ENCODE results near the gene VOPP1.

GRCh38 chr7:55537458-55537990 lies 34.8 kb downstream of the VOPP1 start:
- TF ChIP-seq EZH2 (IDR thresholded peaks at IDR 0.05; ENCODE audit: insufficient read depth, poor library complexity, severe bottlenecking), result no peak
- TF ChIP-seq EZH2phosphoT487 (IDR thresholded peaks at IDR 0.05; ENCODE audit: insufficient read depth, low read depth), result no peak

Measured in GM23248 (cell line).